HEK293T (cell line): Measurements from ENCODE around the gene CHRNG.

ENCODE experiments used
- CTCF ChIA-PET: fragments of 350-600 bp; formaldehyde crosslinking; extraction: SDS; loops from one replicate; lab custom pipeline; 2021; ENCODE audit warnings: antibody characterized with exemption, inconsistent platforms; lab: Yijun Ruan, JAX
- POLR2A ChIA-PET: fragments of 350-600 bp; formaldehyde crosslinking; extraction: SDS; loops from one replicate; lab custom pipeline; 2020; ENCODE audit warnings: antibody characterized with exemption, inconsistent platforms; lab: Yijun Ruan, JAX
- DNase-seq: peaks from one replicate; pipeline ENCODE4 v3.0.0; 2012; ENCODE audit warnings: mixed read lengths; ENCODE audit errors: extremely low spot score
- ARNT ChIP-seq: fragments of 450-650 bp; IDR thresholded peaks from 2 replicates; pipeline ENCODE4 v1.6.1; 2017; ENCODE audit warnings: mild to moderate bottlenecking
- BHLHE40 ChIP-seq: fragments of 450-650 bp; IDR thresholded peaks from 2 replicates; pipeline ENCODE4 v1.6.1; 2016; ENCODE audit warnings: mild to moderate bottlenecking, moderate library complexity, borderline replicate concordance
- CTBP1 ChIP-seq: fragments of 450-650 bp; IDR thresholded peaks from 2 replicates; pipeline ENCODE4 v1.6.1; 2016; ENCODE audit warnings: borderline replicate concordance
- ELF4 ChIP-seq: fragments of 450-650 bp; IDR thresholded peaks from 2 replicates; pipeline ENCODE4 v1.6.1; 2017; ENCODE audit warnings: antibody characterized with exemption
- FOXA1 ChIP-seq: fragments of 450-650 bp; IDR thresholded peaks from 2 replicates; pipeline ENCODE4 v1.6.1; 2016; ENCODE audit warnings: mild to moderate bottlenecking
- FOXK2 ChIP-seq: fragments of 450-650 bp; IDR thresholded peaks from 2 replicates; pipeline ENCODE4 v1.6.1; 2016; ENCODE audit warnings: mild to moderate bottlenecking
- FOXM1 ChIP-seq: fragments of 450-650 bp; IDR thresholded peaks from 2 replicates; pipeline ENCODE4 v1.6.1; 2017; ENCODE audit warnings: mild to moderate bottlenecking, borderline replicate concordance
- HDGF ChIP-seq: fragments of 450-650 bp; IDR thresholded peaks from 2 replicates; pipeline ENCODE4 v1.6.1; 2017; ENCODE audit warnings: antibody characterized with exemption, borderline replicate concordance
- L3MBTL2 ChIP-seq: fragments of 450-650 bp; conservative IDR thresholded peaks from 2 replicates; pipeline ENCODE4 v1.6.1; 2016; ENCODE audit warnings: mild to moderate bottlenecking
- LEF1 ChIP-seq: fragments of 450-650 bp; IDR thresholded peaks from 2 replicates; pipeline ENCODE4 v1.6.1; 2017; ENCODE audit warnings: mild to moderate bottlenecking, borderline replicate concordance
- NFRKB ChIP-seq: fragments of 450-650 bp; IDR thresholded peaks from 2 replicates; pipeline ENCODE4 v1.6.1; 2016; ENCODE audit warnings: mild to moderate bottlenecking, moderate library complexity
- PKNOX1 ChIP-seq: fragments of 450-650 bp; IDR thresholded peaks from 2 replicates; pipeline ENCODE4 v1.6.1; 2016
- SP1 ChIP-seq: fragments of 450-650 bp; IDR thresholded peaks from 2 replicates; pipeline ENCODE4 v1.6.1; 2017
- SUZ12 ChIP-seq: fragments of 450-650 bp; IDR thresholded peaks from 2 replicates; pipeline ENCODE4 v1.6.1; 2016; ENCODE audit warnings: mild to moderate bottlenecking
- TARDBP ChIP-seq: fragments of 450-650 bp; IDR thresholded peaks from 2 replicates; pipeline ENCODE4 v1.6.1; 2016
- ZNF384 ChIP-seq: fragments of 450-650 bp; IDR thresholded peaks from 2 replicates; pipeline ENCODE4 v1.6.1; 2016

Gene CHRNG

GRCh38 chr2:232492963-232493700 is 46.4 kb upstream of the CHRNG start:
- ChIA-PET POLR2A (no interaction called here), CTCF (no interaction called here)
- TF ChIP-seq LEF1 (no peak), FOXK2 (no peak), ELF4 (no peak), NFRKB (no peak), BHLHE40 (no peak), FOXA1 (no peak), ARNT (no peak), L3MBTL2 (no peak), SP1 (no peak), CTBP1 (no peak), FOXM1 (no peak), ZNF384 (no peak), TARDBP (no peak), PKNOX1 (no peak), SUZ12 (no peak), HDGF (no peak)
- DNase-seq, result no peak

- POLR2A ChIA-PET, result no interaction called here
- no peak for DNase-seq
These were observed 45.6 kb upstream of the CHRNG start for GRCh38 chr2:232493701-232494474.

GRCh38 chr2:232494542-232494941 is 45.0 kb upstream of the CHRNG start:
- TF ChIP-seq PKNOX1 (no peak), CTBP1 (no peak), LEF1 (no peak), SUZ12 (no peak), ARNT (no peak), FOXA1 (no peak), HDGF (no peak), ZNF384 (no peak), FOXK2 (no peak), SP1 (no peak), ELF4 (no peak), L3MBTL2 (no peak), FOXM1 (no peak), BHLHE40 (no peak), TARDBP (no peak)
- POLR2A ChIA-PET, result no interaction called here
- no peak for DNase-seq
- CTCF ChIA-PET, result no interaction called here

More at GRCh38 chr2:232493701-232494474, 45.6 kb upstream of the CHRNG start:
- TF ChIP-seq L3MBTL2, result no peak
- TF ChIP-seq CTBP1, result no peak
- CTCF ChIA-PET, result no interaction called here

GRCh38 chr2:232495292-232495691 is 44.2 kb upstream of the CHRNG start:
- POLR2A ChIA-PET, result no interaction called here

GRCh38 chr2:232496501-232497270 is 42.8 kb upstream of the CHRNG start:
- POLR2A ChIA-PET, result no interaction called here
- no peak for DNase-seq
- CTCF ChIA-PET, result no interaction called here
- TF ChIP-seq SUZ12 (no peak), TARDBP (no peak), HDGF (no peak), ARNT (no peak), ELF4 (no peak), PKNOX1 (no peak), FOXK2 (no peak), FOXM1 (no peak), SP1 (no peak), NFRKB (no peak), FOXA1 (no peak), L3MBTL2 (no peak), BHLHE40 (no peak), LEF1 (no peak)

More at GRCh38 chr2:232495292-232495691, 44.2 kb upstream of the CHRNG start:
- no peak for DNase-seq
- TF ChIP-seq SP1 (no peak), TARDBP (no peak), SUZ12 (no peak), ELF4 (no peak), PKNOX1 (no peak), ZNF384 (no peak), FOXM1 (no peak), HDGF (no peak), FOXK2 (no peak), BHLHE40 (no peak), L3MBTL2 (no peak)
- CTCF ChIA-PET, result no interaction called here
